Liver (tissue), 3 donors: Measurements from ENCODE around the gene NTNG1.

Experiments
- EGR1 ChIP-seq, 2 donors: IDR thresholded peaks; 2 replicates each; pipeline ENCODE4 v1.6.1; 2016 to 2018; ENCODE audit warnings: antibody characterized with exemption in 2 of 2, low read depth in 2 of 2
- GABPA ChIP-seq, 2 donors: IDR thresholded peaks in 1 of 2; conservative IDR thresholded peaks in 1 of 2; 2 replicates each; pipeline ENCODE4 v1.6.1; 2016; ENCODE audit warnings: antibody characterized with exemption in 2 of 2, mild to moderate bottlenecking in 1 of 2, moderate library complexity in 1 of 2
- JUND ChIP-seq, 2 donors: IDR thresholded peaks; 2 replicates each; pipeline ENCODE4 v1.6.1; 2016; ENCODE audit warnings: antibody characterized with exemption in 2 of 2
- MAX ChIP-seq: IDR thresholded peaks from 2 replicates; pipeline ENCODE4 v1.6.1; 2016; ENCODE audit warnings: antibody characterized with exemption
- RAD21 ChIP-seq, 2 donors: IDR thresholded peaks; 2 replicates each; pipeline ENCODE4 v1.6.1; 2016; ENCODE audit warnings: antibody characterized with exemption in 2 of 2, mild to moderate bottlenecking in 2 of 2
- REST ChIP-seq: IDR thresholded peaks from 2 replicates; pipeline ENCODE4 v1.6.1; 2016; ENCODE audit warnings: antibody characterized with exemption, mild to moderate bottlenecking
- RXRA ChIP-seq, 2 donors: IDR thresholded peaks; 2 replicates each; pipeline ENCODE4 v1.6.1; 2017 to 2018; ENCODE audit warnings: antibody characterized with exemption in 2 of 2, mild to moderate bottlenecking in 1 of 2
- SP1 ChIP-seq: IDR thresholded peaks from 2 replicates; pipeline ENCODE4 v1.6.1; 2018; ENCODE audit warnings: antibody characterized with exemption, mild to moderate bottlenecking
- TAF1 ChIP-seq: conservative IDR thresholded peaks from 2 replicates; pipeline ENCODE4 v1.6.1; 2016; ENCODE audit warnings: antibody characterized with exemption, mild to moderate bottlenecking
- ZBTB33 ChIP-seq: IDR thresholded peaks from 2 replicates; pipeline ENCODE4 v1.6.1; 2016; ENCODE audit warnings: antibody characterized with exemption
- TF ChIP-seq, protein P1 (sequence below): fragments of 150-350 bp; IDR thresholded peaks from 2 replicates; pipeline ENCODE4 v1.5.1; 2017; ENCODE audit warnings: improper control_type of control experiment, low read depth, low read length; ENCODE audit not compliant: missing input control
- donor health status: healthy.
- donor health status: healthy.

DNA sequence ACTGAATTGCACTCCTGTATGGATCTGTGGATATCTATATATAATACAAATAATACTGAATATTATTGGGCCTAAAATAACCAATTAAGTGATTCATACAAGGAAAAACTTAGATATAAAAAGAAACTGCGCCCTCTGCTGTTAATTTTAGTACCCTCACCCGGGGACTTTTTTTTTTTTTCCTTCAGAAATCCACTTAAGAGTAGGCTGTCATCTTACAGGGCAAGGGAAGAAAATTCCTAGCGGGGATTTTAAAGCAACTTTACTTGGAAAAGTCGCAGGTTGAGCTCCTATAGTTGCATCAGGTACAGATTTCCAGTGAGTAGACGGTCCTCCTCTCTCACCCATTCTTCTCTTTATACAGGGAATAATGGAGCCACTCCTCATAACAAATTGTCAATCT lies 1.3 kb downstream of the NTNG1 start:
- TF ChIP-seq, protein P1, sequence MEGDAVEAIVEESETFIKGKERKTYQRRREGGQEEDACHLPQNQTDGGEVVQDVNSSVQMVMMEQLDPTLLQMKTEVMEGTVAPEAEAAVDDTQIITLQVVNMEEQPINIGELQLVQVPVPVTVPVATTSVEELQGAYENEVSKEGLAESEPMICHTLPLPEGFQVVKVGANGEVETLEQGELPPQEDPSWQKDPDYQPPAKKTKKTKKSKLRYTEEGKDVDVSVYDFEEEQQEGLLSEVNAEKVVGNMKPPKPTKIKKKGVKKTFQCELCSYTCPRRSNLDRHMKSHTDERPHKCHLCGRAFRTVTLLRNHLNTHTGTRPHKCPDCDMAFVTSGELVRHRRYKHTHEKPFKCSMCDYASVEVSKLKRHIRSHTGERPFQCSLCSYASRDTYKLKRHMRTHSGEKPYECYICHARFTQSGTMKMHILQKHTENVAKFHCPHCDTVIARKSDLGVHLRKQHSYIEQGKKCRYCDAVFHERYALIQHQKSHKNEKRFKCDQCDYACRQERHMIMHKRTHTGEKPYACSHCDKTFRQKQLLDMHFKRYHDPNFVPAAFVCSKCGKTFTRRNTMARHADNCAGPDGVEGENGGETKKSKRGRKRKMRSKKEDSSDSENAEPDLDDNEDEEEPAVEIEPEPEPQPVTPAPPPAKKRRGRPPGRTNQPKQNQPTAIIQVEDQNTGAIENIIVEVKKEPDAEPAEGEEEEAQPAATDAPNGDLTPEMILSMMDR: peak; percentile 53
- no peak for TF ChIP-seq JUND (IDR thresholded peaks at IDR 0.05)
- TF ChIP-seq ZBTB33: no peak
- peak; percentile 51 to 63 for TF ChIP-seq RAD21 (IDR thresholded peaks at IDR 0.05)
- TF ChIP-seq MAX: no peak
- TF ChIP-seq SP1: no peak
- no peak for TF ChIP-seq REST
- no peak for TF ChIP-seq TAF1
- TF ChIP-seq RXRA (IDR thresholded peaks at IDR 0.05): no peak
- no peak for TF ChIP-seq GABPA (IDR thresholded peaks at IDR 0.05 in 1 of 2, conservative IDR thresholded peaks at IDR 0.05 in 1 of 2)
- no peak for TF ChIP-seq EGR1 (IDR thresholded peaks at IDR 0.05; ENCODE audit: low read depth in 2 of 2)
